ENCODE results near the gene KLHL12. TPM values are rescaled to one million over a fixed set of nuclear protein-coding genes. Genes with fewer than 3 reads are reported as not detected.

KLHL12 gene
- total RNA-seq (2021), result 17.8 and 22.9 TPM in 2 replicates
- percentile 68 among the genes with signal in this experiment for Bru-seq, nascent RNA
- percentile 68 among the genes with signal in this experiment for BruChase-seq, experiment 1, labeled RNA remaining after a 2-hour chase
- BruChase-seq, experiment 2, labeled RNA remaining after a 6-hour chase, result percentile 62 among the genes with signal in this experiment
- long read RNA-seq, transcript KLHL12-203 (12 exons, 3,359 nt), result major isoform, 23 of 40 reads
- long read RNA-seq, partial matches to known transcripts, result 2 of 40 reads
- long read RNA-seq, other reads (novel, unspliced or antisense), result 15 of 40 reads

DNA sequence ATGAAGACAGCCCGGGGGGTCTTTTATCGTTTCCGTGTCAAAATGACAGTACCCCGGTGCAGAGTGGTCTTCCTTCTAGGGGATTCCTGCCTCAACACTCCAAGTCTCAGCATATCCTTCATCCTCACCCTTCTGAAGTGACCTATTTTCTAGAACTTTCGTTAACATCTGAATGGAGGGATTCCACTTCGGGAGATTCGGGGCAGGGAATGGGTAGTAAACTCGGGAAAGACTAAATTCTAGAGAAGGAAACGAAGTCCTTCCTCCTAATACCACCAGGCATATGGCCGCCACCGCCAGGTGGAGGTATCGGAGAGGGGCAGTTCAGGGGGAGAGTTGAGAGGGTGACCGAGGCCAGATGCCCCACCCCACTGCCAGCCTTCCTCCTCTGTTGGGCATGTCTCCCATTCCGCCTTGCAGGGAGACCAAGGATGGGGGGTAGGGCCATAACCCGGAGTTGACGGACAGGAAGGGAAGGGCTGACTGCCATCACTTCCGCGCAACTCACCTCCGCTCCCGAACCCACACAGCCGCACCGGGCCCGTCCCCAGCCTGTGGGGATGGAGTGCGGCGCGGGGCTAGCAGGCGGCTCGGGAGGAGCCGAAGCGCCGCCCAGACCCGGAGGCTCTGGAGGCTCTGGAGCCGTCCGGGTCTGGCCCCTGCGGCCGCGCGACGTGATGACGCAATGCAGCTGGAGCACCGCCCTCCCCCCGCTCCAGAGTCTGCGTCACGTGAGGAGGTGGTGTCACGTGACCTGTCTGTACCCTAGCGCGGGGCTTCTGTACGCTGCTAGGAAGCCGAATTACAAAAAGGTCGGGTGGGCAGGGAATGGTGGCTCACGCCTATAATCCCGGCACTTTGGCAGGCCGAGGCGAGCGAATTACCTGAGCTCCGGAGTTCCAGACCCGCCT, at the start of gene KLHL12:
KLHL12 (minus strand) TSS at position 654 of the 911 bp plus-strand sequence. CDS start 2,072 bp downstream, outside the sequence.
- Histone ChIP-seq H3K4me3 (ENCODE audit: low read depth, low read length, poor library complexity, severe bottlenecking) (peak within 1 kb of the TSS; percentile 71), H3K27me3 (replicated peaks; ENCODE audit: insufficient read depth, low read depth, low read length, poor library complexity) (no peaks in the 10 kb centered on the region), H3K27ac (ENCODE audit: low read depth, low read length, poor library complexity, severe bottlenecking) (peak within 1 kb of the TSS; percentile 63), H3K4me1 (ENCODE audit: insufficient read depth, low read length, poor library complexity, severe bottlenecking) (peaks cover 5% of the 10 kb centered on the region), H3K9me3 (ENCODE audit: low read depth, low read length, poor library complexity, severe bottlenecking) (no peaks in the 10 kb centered on the region), H3K36me3 (ENCODE audit: insufficient read depth, low read length, poor library complexity, severe bottlenecking) (peaks cover 16% of the 10 kb centered on the region)
- peak; percentile 98 for DNase-seq (ENCODE audit: low spot score)
- intact Hi-C loops (cut with micrococcal nuclease; ENCODE audit: unreplicated experiment), result loop anchor here (5.0 kb wide), 1 partner anchor 80 kb away; the partner anchor contains the start of gene TMEM183A
- CTCF ChIA-PET, result interaction anchor here (0.7 kb wide), 1 partner anchor 353 kb away, joined by 4 read pairs; no protein-coding TSS in a partner anchor
- POLR2A ChIA-PET (ENCODE audit: low non-redundant PET), result interaction anchor here (0.7 kb wide), 1 partner anchor 80 kb away, joined by 6 read pairs; the partner anchor contains the start of gene TMEM183A
- TF ChIP-seq, protein P1, sequence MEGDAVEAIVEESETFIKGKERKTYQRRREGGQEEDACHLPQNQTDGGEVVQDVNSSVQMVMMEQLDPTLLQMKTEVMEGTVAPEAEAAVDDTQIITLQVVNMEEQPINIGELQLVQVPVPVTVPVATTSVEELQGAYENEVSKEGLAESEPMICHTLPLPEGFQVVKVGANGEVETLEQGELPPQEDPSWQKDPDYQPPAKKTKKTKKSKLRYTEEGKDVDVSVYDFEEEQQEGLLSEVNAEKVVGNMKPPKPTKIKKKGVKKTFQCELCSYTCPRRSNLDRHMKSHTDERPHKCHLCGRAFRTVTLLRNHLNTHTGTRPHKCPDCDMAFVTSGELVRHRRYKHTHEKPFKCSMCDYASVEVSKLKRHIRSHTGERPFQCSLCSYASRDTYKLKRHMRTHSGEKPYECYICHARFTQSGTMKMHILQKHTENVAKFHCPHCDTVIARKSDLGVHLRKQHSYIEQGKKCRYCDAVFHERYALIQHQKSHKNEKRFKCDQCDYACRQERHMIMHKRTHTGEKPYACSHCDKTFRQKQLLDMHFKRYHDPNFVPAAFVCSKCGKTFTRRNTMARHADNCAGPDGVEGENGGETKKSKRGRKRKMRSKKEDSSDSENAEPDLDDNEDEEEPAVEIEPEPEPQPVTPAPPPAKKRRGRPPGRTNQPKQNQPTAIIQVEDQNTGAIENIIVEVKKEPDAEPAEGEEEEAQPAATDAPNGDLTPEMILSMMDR (conservative IDR thresholded peaks at IDR 0.05; ENCODE audit: low read depth, low read length), result peak; percentile 60
- no peak for TF ChIP-seq EZH2 (IDR thresholded peaks at IDR 0.05; ENCODE audit: borderline replicate concordance, low read depth, low read length, poor library complexity, severe bottlenecking)
- TSS peak; percentile 67 for BruUV-seq (replicated peaks)

DNA sequence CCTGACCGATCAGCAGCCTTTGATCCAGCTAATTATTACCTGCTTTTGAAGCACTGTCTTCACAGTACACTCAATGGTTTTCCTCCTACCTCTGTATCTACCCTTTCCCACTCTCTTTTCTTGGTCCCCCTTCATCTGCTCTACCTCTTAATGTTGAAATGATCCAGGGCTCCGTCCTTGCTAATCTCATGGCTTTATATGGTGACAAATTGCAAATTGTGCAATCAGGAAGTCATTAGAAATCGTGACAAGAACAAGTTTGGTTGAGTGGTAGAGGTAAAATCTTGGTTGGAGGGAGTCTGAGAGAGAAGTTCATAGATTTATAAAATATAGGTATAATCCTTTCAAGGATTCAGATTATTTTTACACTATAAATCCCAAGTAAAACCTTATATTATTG, 49.6 kb upstream of the KLHL12 start:
- peak; percentile 60 for DNase-seq (ENCODE audit: low spot score)
- no peak for TF ChIP-seq EZH2 (IDR thresholded peaks at IDR 0.05; ENCODE audit: borderline replicate concordance, low read depth, low read length, poor library complexity, severe bottlenecking)
- TF ChIP-seq, protein P1 (conservative IDR thresholded peaks at IDR 0.05; ENCODE audit: low read depth, low read length), result no peak
- Histone ChIP-seq H3K27ac (ENCODE audit: low read depth, low read length, poor library complexity, severe bottlenecking) (no peak overlapping the region), H3K36me3 (ENCODE audit: insufficient read depth, low read length, poor library complexity, severe bottlenecking) (no peaks in the 10 kb centered on the region), H3K4me3 (ENCODE audit: low read depth, low read length, poor library complexity, severe bottlenecking) (no peak overlapping the region), H3K9me3 (ENCODE audit: low read depth, low read length, poor library complexity, severe bottlenecking) (no peaks in the 10 kb centered on the region), H3K27me3 (replicated peaks; ENCODE audit: insufficient read depth, low read depth, low read length, poor library complexity) (peaks cover 17% of the 10 kb centered on the region), H3K4me1 (ENCODE audit: insufficient read depth, low read length, poor library complexity, severe bottlenecking) (no peaks in the 10 kb centered on the region)
- intact Hi-C loops (cut with micrococcal nuclease; ENCODE audit: unreplicated experiment), result no loop called here
- CTCF ChIA-PET, result no interaction called here
- BruUV-seq (replicated peaks), result no TSS peak
- POLR2A ChIA-PET (ENCODE audit: low non-redundant PET), result no interaction called here

- Histone ChIP-seq H3K27ac (ENCODE audit: low read depth, low read length, poor library complexity, severe bottlenecking) (no peak overlapping the region), H3K4me3 (ENCODE audit: low read depth, low read length, poor library complexity, severe bottlenecking) (no peak overlapping the region), H3K4me1 (ENCODE audit: insufficient read depth, low read length, poor library complexity, severe bottlenecking) (no peaks in the 10 kb centered on the region), H3K9me3 (ENCODE audit: low read depth, low read length, poor library complexity, severe bottlenecking) (no peaks in the 10 kb centered on the region), H3K27me3 (replicated peaks; ENCODE audit: insufficient read depth, low read depth, low read length, poor library complexity) (peaks cover 17% of the 10 kb centered on the region), H3K36me3 (ENCODE audit: insufficient read depth, low read length, poor library complexity, severe bottlenecking) (no peaks in the 10 kb centered on the region)
- BruUV-seq (replicated peaks), result no TSS peak
- DNase-seq (ENCODE audit: low spot score), result no peak
- POLR2A ChIA-PET (ENCODE audit: low non-redundant PET), result no interaction called here
- intact Hi-C loops (cut with micrococcal nuclease; ENCODE audit: unreplicated experiment), result no loop called here
- TF ChIP-seq, protein P1 (conservative IDR thresholded peaks at IDR 0.05; ENCODE audit: low read depth, low read length), result no peak
- TF ChIP-seq EZH2 (IDR thresholded peaks at IDR 0.05; ENCODE audit: borderline replicate concordance, low read depth, low read length, poor library complexity, severe bottlenecking), result no peak
- CTCF ChIA-PET, result no interaction called here
Measured at GRCh38 chr1:202974856-202975255, 47.8 kb upstream of the KLHL12 start.
